GM12872 (cell line): ENCODE measurements around the gene PPIH.

ENCODE experiments used
- CTCF ChIP-seq: IDR thresholded peaks from 3 replicates; pipeline ENCODE4 v1.5.1; 2011; ENCODE audit warnings: low read depth, mild to moderate bottlenecking, low read length, moderate library complexity; ENCODE audit not compliant: insufficient read depth

Gene PPIH

GRCh38 chr1:42686418-42686817, 28.2 kb downstream of the PPIH start:
- TF ChIP-seq CTCF = no peak

- TF ChIP-seq CTCF = no peak
These were observed 31.7 kb downstream of the PPIH start for GRCh38 chr1:42689912-42690311.

- peak; percentile 37; the same call in 2 of the 3 replicates for TF ChIP-seq CTCF
These were observed 32.4 kb downstream of the PPIH start for GRCh38 chr1:42690477-42691156.

- no peak for TF ChIP-seq CTCF
These were observed 32.9 kb downstream of the PPIH start for GRCh38 chr1:42691157-42691498.

- no peak for TF ChIP-seq CTCF
These were observed 34.2 kb downstream of the PPIH start for GRCh38 chr1:42692461-42692860.

- TF ChIP-seq CTCF = no peak
These were observed 34.7 kb downstream of the PPIH start for GRCh38 chr1:42692911-42693310.

GRCh38 chr1:42698081-42698813, 40.0 kb downstream of the PPIH start:
- TF ChIP-seq CTCF = no peak
